WTC11 (cell line): ENCODE measurements around the gene DIP2A. TPM values are rescaled to one million over a fixed set of nuclear protein-coding genes. Genes with fewer than 3 reads are reported as not detected.

ENCODE experiments used
- ATF1 ChIP-seq: sonication (generic); formaldehyde crosslinking; IDR thresholded peaks from 2 replicates; pipeline ENCODE4 v1.8.1; 2023; ENCODE audit warnings: mild to moderate bottlenecking, moderate library complexity, missing genetic modification reagents
- FOXK1 ChIP-seq: sonication (generic); formaldehyde crosslinking; IDR thresholded peaks from 2 replicates; pipeline ENCODE4 v1.8.0; 2022; ENCODE audit warnings: mild to moderate bottlenecking, moderate library complexity, missing genetic modification reagents
- KAT7 ChIP-seq: sonication (generic); formaldehyde crosslinking; IDR thresholded peaks from 2 replicates; pipeline ENCODE4 v1.8.1; 2023; ENCODE audit warnings: missing genetic modification reagents, mild to moderate bottlenecking, borderline replicate concordance
- MXD4 ChIP-seq: fragments of 250-450 bp; sonication (Bioruptor Pico); IDR thresholded peaks from 2 replicates; pipeline ENCODE4 v1.8.0; 2021; ENCODE audit warnings: mild to moderate bottlenecking, moderate library complexity, borderline replicate concordance
- NR1H2 ChIP-seq: sonication (generic); formaldehyde crosslinking; IDR thresholded peaks from 2 replicates; pipeline ENCODE4 v1.9.0; 2021; ENCODE audit warnings: mild to moderate bottlenecking, moderate library complexity, missing genetic modification reagents
- NR3C1 ChIP-seq: sonication (generic); formaldehyde crosslinking; conservative IDR thresholded peaks from 2 replicates; pipeline ENCODE4 v1.8.1; 2023; ENCODE audit warnings: low read depth, mild to moderate bottlenecking, missing genetic modification reagents
- SP1 ChIP-seq: sonication (generic); formaldehyde crosslinking; conservative IDR thresholded peaks from 2 replicates; pipeline ENCODE4 v1.8.1; 2022; ENCODE audit warnings: missing genetic modification reagents
- TEAD1 ChIP-seq: sonication (generic); formaldehyde crosslinking; IDR thresholded peaks from 2 replicates; pipeline ENCODE4 v1.8.0; 2022; ENCODE audit warnings: mild to moderate bottlenecking, missing genetic modification reagents
- ZNF121 ChIP-seq: sonication (generic); formaldehyde crosslinking; IDR thresholded peaks from 2 replicates; pipeline ENCODE4 v1.8.0; 2023; ENCODE audit warnings: missing genetic modification reagents
- total RNA-seq: library from RNA; stranded (reverse); gene quantifications from 3 replicates; pipeline ENCODE4 v1.2.3, GENCODE V29; 2021
- TF ChIP-seq, protein P1 (sequence below): sonication (generic); formaldehyde crosslinking; IDR thresholded peaks from 2 replicates; pipeline ENCODE4 v1.8.0; 2023; ENCODE audit warnings: missing genetic modification reagents, mild to moderate bottlenecking, borderline replicate concordance
- TF ChIP-seq, protein P2 (sequence below): sonication (generic); formaldehyde crosslinking; IDR thresholded peaks from 2 replicates; pipeline ENCODE4 v1.8.1; 2022; ENCODE audit warnings: missing genetic modification reagents, borderline replicate concordance
- TF ChIP-seq, protein P3 (sequence below): fragments of 250-450 bp; sonication (Bioruptor Pico); conservative IDR thresholded peaks from 2 replicates; pipeline ENCODE4 v1.9.0; 2021; ENCODE audit warnings: mild to moderate bottlenecking
- TF ChIP-seq, protein P4 (sequence below): fragments of 200-600 bp; IDR thresholded peaks from 2 replicates; pipeline ENCODE4 v1.8.0; 2022; ENCODE audit warnings: antibody characterized with exemption
- TF ChIP-seq, protein P5 (sequence below): fragments of 250-450 bp; sonication (Bioruptor Pico); IDR thresholded peaks from 2 replicates; pipeline ENCODE4 v1.9.0; 2021; ENCODE audit warnings: mild to moderate bottlenecking
- TF ChIP-seq, protein P6 (sequence below): sonication (generic); formaldehyde crosslinking; IDR thresholded peaks from 2 replicates; pipeline ENCODE4 v1.8.0; 2023; ENCODE audit warnings: mild to moderate bottlenecking, missing genetic modification reagents

DIP2A gene
- total RNA-seq, 1 experiment from 2014 or later = 39.4 TPM

DNA sequence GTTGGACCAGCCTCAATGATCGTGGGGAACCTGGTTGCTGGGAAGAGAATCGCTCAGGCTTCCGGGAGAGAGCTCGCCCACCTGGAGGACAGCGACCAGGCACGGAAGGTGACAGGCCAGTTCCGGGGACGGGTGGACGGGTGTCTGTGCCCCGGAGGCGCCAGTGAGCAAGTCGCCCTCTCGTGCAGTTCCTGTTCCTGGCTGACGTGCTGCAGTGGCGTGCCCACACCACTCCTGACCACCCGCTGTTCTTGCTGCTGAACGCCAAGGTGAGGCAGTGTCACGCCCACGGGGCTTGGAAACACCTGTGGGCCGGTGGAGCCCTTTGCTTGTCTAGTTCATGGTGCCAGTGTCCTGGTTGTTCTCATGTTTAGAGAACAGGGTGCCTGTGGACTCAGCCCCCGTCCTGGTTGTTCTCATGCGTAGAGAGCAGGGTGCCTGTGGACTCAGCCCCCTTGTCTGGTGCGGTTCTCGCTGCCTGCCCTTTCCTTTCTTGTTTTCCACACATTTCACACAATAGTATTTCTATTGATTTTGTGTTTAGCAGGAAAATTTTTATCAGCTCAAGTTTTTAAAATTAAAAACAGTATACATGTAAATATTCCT, 93.0 kb downstream of the DIP2A start (continued):
- TF ChIP-seq, protein P1, sequence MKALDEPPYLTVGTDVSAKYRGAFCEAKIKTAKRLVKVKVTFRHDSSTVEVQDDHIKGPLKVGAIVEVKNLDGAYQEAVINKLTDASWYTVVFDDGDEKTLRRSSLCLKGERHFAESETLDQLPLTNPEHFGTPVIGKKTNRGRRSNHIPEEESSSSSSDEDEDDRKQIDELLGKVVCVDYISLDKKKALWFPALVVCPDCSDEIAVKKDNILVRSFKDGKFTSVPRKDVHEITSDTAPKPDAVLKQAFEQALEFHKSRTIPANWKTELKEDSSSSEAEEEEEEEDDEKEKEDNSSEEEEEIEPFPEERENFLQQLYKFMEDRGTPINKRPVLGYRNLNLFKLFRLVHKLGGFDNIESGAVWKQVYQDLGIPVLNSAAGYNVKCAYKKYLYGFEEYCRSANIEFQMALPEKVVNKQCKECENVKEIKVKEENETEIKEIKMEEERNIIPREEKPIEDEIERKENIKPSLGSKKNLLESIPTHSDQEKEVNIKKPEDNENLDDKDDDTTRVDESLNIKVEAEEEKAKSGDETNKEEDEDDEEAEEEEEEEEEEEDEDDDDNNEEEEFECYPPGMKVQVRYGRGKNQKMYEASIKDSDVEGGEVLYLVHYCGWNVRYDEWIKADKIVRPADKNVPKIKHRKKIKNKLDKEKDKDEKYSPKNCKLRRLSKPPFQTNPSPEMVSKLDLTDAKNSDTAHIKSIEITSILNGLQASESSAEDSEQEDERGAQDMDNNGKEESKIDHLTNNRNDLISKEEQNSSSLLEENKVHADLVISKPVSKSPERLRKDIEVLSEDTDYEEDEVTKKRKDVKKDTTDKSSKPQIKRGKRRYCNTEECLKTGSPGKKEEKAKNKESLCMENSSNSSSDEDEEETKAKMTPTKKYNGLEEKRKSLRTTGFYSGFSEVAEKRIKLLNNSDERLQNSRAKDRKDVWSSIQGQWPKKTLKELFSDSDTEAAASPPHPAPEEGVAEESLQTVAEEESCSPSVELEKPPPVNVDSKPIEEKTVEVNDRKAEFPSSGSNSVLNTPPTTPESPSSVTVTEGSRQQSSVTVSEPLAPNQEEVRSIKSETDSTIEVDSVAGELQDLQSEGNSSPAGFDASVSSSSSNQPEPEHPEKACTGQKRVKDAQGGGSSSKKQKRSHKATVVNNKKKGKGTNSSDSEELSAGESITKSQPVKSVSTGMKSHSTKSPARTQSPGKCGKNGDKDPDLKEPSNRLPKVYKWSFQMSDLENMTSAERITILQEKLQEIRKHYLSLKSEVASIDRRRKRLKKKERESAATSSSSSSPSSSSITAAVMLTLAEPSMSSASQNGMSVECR (CRISPR knock-in tag) = no peak
- TF ChIP-seq, protein P2, sequence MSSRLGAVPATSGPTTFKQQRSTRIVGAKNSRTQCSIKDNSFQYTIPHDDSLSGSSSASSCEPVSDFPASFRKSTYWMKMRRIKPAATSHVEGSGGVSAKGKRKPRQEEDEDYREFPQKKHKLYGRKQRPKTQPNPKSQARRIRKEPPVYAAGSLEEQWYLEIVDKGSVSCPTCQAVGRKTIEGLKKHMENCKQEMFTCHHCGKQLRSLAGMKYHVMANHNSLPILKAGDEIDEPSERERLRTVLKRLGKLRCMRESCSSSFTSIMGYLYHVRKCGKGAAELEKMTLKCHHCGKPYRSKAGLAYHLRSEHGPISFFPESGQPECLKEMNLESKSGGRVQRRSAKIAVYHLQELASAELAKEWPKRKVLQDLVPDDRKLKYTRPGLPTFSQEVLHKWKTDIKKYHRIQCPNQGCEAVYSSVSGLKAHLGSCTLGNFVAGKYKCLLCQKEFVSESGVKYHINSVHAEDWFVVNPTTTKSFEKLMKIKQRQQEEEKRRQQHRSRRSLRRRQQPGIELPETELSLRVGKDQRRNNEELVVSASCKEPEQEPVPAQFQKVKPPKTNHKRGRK (CRISPR knock-in tag) = no peak
- no peak for TF ChIP-seq MXD4 (CRISPR knock-in tag)
- TF ChIP-seq, protein P3, sequence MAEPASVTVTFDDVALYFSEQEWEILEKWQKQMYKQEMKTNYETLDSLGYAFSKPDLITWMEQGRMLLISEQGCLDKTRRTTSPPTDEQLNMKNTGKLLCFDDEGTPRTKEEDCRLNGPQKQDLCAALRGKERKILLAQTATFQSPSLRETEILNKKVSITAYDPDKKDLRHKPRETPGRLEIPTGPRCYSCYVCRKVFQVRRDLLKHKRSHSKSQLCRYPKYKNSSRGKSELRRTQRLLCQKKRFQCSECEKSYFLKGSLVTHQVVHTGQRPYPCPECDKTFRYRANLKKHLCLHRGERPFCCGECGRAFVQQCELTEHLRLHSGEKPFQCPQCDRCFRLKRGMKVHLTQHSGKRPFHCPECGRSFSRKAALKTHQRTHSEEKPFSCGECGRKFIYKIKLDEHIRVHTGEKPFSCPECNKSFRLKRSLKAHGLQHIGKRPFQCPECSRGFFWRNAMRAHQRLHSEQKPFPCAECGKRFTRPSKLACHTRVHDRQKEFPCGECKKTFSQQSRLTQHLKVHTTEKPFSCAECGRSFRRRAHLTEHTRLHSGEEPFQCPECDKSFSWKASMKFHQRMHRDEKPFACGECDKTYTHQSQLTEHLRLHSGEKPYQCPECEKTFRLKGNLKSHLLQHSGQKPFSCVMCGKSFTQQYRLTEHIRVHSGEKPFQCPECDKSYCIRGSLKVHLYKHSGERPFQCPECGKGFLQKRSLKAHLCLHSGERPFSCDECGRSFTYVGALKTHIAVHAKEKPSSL (CRISPR knock-in tag) = no peak
- TF ChIP-seq TEAD1 (CRISPR knock-in tag) = no peak
- no peak for TF ChIP-seq NR1H2 (CRISPR knock-in tag)
- no peak for TF ChIP-seq ZNF121 (CRISPR knock-in tag)
- no peak for TF ChIP-seq FOXK1 (CRISPR knock-in tag)
- no peak for TF ChIP-seq ATF1 (CRISPR knock-in tag)
- TF ChIP-seq NR3C1 (CRISPR knock-in tag) = no peak
- TF ChIP-seq KAT7 (CRISPR knock-in tag) = no peak
- TF ChIP-seq, protein P4, sequence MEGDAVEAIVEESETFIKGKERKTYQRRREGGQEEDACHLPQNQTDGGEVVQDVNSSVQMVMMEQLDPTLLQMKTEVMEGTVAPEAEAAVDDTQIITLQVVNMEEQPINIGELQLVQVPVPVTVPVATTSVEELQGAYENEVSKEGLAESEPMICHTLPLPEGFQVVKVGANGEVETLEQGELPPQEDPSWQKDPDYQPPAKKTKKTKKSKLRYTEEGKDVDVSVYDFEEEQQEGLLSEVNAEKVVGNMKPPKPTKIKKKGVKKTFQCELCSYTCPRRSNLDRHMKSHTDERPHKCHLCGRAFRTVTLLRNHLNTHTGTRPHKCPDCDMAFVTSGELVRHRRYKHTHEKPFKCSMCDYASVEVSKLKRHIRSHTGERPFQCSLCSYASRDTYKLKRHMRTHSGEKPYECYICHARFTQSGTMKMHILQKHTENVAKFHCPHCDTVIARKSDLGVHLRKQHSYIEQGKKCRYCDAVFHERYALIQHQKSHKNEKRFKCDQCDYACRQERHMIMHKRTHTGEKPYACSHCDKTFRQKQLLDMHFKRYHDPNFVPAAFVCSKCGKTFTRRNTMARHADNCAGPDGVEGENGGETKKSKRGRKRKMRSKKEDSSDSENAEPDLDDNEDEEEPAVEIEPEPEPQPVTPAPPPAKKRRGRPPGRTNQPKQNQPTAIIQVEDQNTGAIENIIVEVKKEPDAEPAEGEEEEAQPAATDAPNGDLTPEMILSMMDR = no peak
- TF ChIP-seq, protein P5, sequence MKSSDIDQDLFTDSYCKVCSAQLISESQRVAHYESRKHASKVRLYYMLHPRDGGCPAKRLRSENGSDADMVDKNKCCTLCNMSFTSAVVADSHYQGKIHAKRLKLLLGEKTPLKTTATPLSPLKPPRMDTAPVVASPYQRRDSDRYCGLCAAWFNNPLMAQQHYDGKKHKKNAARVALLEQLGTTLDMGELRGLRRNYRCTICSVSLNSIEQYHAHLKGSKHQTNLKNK = no peak
- TF ChIP-seq SP1 = no peak
- TF ChIP-seq, protein P6, sequence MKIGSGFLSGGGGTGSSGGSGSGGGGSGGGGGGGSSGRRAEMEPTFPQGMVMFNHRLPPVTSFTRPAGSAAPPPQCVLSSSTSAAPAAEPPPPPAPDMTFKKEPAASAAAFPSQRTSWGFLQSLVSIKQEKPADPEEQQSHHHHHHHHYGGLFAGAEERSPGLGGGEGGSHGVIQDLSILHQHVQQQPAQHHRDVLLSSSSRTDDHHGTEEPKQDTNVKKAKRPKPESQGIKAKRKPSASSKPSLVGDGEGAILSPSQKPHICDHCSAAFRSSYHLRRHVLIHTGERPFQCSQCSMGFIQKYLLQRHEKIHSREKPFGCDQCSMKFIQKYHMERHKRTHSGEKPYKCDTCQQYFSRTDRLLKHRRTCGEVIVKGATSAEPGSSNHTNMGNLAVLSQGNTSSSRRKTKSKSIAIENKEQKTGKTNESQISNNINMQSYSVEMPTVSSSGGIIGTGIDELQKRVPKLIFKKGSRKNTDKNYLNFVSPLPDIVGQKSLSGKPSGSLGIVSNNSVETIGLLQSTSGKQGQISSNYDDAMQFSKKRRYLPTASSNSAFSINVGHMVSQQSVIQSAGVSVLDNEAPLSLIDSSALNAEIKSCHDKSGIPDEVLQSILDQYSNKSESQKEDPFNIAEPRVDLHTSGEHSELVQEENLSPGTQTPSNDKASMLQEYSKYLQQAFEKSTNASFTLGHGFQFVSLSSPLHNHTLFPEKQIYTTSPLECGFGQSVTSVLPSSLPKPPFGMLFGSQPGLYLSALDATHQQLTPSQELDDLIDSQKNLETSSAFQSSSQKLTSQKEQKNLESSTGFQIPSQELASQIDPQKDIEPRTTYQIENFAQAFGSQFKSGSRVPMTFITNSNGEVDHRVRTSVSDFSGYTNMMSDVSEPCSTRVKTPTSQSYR (CRISPR knock-in tag) = no peak
